Liver (tissue), 3 donors: Measurements from ENCODE around the gene MCM10.

Source experiments
- ATF3 ChIP-seq: IDR thresholded peaks from 2 replicates; pipeline ENCODE4 v1.6.1; 2016; ENCODE audit warnings: antibody characterized with exemption
- CTCF ChIP-seq: fragments of 150-350 bp; IDR thresholded peaks from 2 replicates; pipeline ENCODE4 v1.5.1; 2017; ENCODE audit warnings: improper control_type of control experiment, low read depth, low read length; ENCODE audit not compliant: missing input control
- EGR1 ChIP-seq, 2 donors: IDR thresholded peaks; 2 replicates each; pipeline ENCODE4 v1.6.1; 2016 to 2018; ENCODE audit warnings: antibody characterized with exemption in 2 of 2, low read depth in 2 of 2
- GABPA ChIP-seq, 2 donors: IDR thresholded peaks in 1 of 2; conservative IDR thresholded peaks in 1 of 2; 2 replicates each; pipeline ENCODE4 v1.6.1; 2016; ENCODE audit warnings: antibody characterized with exemption in 2 of 2, mild to moderate bottlenecking in 1 of 2, moderate library complexity in 1 of 2
- HNF4A ChIP-seq, 2 donors: conservative IDR thresholded peaks; 2 replicates each; pipeline ENCODE4 v1.6.1; 2016; ENCODE audit warnings: antibody characterized with exemption in 2 of 2, mild to moderate bottlenecking in 2 of 2
- JUND ChIP-seq, 2 donors: IDR thresholded peaks; 2 replicates each; pipeline ENCODE4 v1.6.1; 2016; ENCODE audit warnings: antibody characterized with exemption in 2 of 2
- MAX ChIP-seq: IDR thresholded peaks from 2 replicates; pipeline ENCODE4 v1.6.1; 2016; ENCODE audit warnings: antibody characterized with exemption
- RAD21 ChIP-seq, 2 donors: IDR thresholded peaks; 2 replicates each; pipeline ENCODE4 v1.6.1; 2016; ENCODE audit warnings: antibody characterized with exemption in 2 of 2, mild to moderate bottlenecking in 2 of 2
- SP1 ChIP-seq: IDR thresholded peaks from 2 replicates; pipeline ENCODE4 v1.6.1; 2018; ENCODE audit warnings: antibody characterized with exemption, mild to moderate bottlenecking
- TAF1 ChIP-seq: conservative IDR thresholded peaks from 2 replicates; pipeline ENCODE4 v1.6.1; 2016; ENCODE audit warnings: antibody characterized with exemption, mild to moderate bottlenecking
- YY1 ChIP-seq: IDR thresholded peaks from 2 replicates; pipeline ENCODE4 v1.6.1; 2016; ENCODE audit warnings: antibody characterized with exemption, mild to moderate bottlenecking
- ZBTB33 ChIP-seq: IDR thresholded peaks from 2 replicates; pipeline ENCODE4 v1.6.1; 2016; ENCODE audit warnings: antibody characterized with exemption
- TF ChIP-seq, protein P1 (sequence below): IDR thresholded peaks from 2 replicates; pipeline ENCODE4 v1.6.1; 2016; ENCODE audit warnings: antibody characterized with exemption, mild to moderate bottlenecking
- donor health status: healthy.
- donor health status: healthy.

- TF ChIP-seq CTCF (no peak), MAX (no peak), TAF1 (no peak), RAD21 (IDR thresholded peaks at IDR 0.05) (no peak), ZBTB33 (no peak), ATF3 (no peak), YY1 (no peak), SP1 (no peak), JUND (IDR thresholded peaks at IDR 0.05) (no peak), HNF4A (conservative IDR thresholded peaks at IDR 0.05) (no peak), EGR1 (IDR thresholded peaks at IDR 0.05; ENCODE audit: low read depth in 2 of 2) (no peak), GABPA (IDR thresholded peaks at IDR 0.05 in 1 of 2, conservative IDR thresholded peaks at IDR 0.05 in 1 of 2) (no peak)
- TF ChIP-seq, protein P1, sequence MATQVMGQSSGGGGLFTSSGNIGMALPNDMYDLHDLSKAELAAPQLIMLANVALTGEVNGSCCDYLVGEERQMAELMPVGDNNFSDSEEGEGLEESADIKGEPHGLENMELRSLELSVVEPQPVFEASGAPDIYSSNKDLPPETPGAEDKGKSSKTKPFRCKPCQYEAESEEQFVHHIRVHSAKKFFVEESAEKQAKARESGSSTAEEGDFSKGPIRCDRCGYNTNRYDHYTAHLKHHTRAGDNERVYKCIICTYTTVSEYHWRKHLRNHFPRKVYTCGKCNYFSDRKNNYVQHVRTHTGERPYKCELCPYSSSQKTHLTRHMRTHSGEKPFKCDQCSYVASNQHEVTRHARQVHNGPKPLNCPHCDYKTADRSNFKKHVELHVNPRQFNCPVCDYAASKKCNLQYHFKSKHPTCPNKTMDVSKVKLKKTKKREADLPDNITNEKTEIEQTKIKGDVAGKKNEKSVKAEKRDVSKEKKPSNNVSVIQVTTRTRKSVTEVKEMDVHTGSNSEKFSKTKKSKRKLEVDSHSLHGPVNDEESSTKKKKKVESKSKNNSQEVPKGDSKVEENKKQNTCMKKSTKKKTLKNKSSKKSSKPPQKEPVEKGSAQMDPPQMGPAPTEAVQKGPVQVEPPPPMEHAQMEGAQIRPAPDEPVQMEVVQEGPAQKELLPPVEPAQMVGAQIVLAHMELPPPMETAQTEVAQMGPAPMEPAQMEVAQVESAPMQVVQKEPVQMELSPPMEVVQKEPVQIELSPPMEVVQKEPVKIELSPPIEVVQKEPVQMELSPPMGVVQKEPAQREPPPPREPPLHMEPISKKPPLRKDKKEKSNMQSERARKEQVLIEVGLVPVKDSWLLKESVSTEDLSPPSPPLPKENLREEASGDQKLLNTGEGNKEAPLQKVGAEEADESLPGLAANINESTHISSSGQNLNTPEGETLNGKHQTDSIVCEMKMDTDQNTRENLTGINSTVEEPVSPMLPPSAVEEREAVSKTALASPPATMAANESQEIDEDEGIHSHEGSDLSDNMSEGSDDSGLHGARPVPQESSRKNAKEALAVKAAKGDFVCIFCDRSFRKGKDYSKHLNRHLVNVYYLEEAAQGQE, result no peak
These were observed 60.8 kb downstream of the MCM10 start for GRCh38 chr10:13222151-13222550.
